ENCODE results near the gene C1QTNF6. TPM values are rescaled to one million over a fixed set of nuclear protein-coding genes. Genes with fewer than 3 reads are reported as not detected.

The C1QTNF6 gene
- polyA plus RNA-seq, 1 donor from 2014 or later, result 5.3 TPM

DNA sequence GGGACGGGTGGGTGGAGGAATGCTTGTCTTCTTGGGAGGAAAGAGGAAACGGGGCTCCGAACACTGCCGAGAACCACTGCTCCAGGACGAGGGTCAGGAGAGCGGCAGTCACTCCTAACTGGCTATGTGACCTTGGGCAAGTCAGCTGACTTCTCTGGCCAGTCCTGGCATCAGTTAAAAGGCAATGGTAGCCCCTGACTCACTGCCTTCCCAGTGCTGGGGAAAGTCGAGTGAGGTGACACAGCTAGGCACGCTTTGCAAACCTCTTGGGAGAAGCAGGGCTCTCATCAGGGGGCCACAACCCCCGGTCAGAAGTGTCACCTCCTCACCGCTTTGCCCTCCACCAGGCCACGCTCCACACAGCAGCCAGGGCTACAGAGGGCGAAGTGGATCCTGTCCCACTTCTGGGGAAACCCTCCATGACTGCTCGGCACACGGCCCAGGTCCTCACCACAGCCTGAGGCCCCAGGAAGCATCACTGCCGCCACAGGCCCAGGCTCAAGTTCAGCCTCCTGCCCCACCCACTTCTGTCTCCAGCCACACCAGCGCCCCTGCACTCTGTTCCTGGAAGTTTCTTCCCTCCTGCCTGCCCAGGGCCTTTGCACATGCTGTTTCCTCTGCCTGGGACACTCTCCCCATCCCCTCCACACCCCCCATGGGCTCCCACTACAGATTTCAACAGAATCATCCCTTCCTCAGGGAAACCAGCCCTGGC is 54.6 kb downstream of the C1QTNF6 start:
- no peak overlapping the region for H3K9ac ChIP-seq (ENCODE audit: low read length)
- H3K9me2 ChIP-seq (ENCODE audit: insufficient read depth, low read length), result no peaks in the 10 kb centered on the region
- H3K4me3 ChIP-seq (ENCODE audit: low read length), result no peak overlapping the region
- H3K9me3 ChIP-seq (ENCODE audit: low read length), result no peaks in the 10 kb centered on the region
- no peak overlapping the region for H3K4me2 ChIP-seq (ENCODE audit: low read length)
- TF ChIP-seq POLR2AphosphoS5 (IDR thresholded peaks at IDR 0.05) (no peak), MXI1 (conservative IDR thresholded peaks at IDR 0.05; ENCODE audit: poor library complexity, severe bottlenecking) (no peak), EP300 (conservative IDR thresholded peaks at IDR 0.05; ENCODE audit: poor library complexity, severe bottlenecking) (no peak), SMC3 (conservative IDR thresholded peaks at IDR 0.05; ENCODE audit: poor library complexity) (no peak), EZH2 (IDR thresholded peaks at IDR 0.05; ENCODE audit: borderline replicate concordance, insufficient read depth, low read length, poor library complexity, severe bottlenecking) (no peak), RAD21 (conservative IDR thresholded peaks at IDR 0.05) (no peak), TAF1 (IDR thresholded peaks at IDR 0.05; ENCODE audit: low read depth) (no peak)
- TF ChIP-seq, protein P1, sequence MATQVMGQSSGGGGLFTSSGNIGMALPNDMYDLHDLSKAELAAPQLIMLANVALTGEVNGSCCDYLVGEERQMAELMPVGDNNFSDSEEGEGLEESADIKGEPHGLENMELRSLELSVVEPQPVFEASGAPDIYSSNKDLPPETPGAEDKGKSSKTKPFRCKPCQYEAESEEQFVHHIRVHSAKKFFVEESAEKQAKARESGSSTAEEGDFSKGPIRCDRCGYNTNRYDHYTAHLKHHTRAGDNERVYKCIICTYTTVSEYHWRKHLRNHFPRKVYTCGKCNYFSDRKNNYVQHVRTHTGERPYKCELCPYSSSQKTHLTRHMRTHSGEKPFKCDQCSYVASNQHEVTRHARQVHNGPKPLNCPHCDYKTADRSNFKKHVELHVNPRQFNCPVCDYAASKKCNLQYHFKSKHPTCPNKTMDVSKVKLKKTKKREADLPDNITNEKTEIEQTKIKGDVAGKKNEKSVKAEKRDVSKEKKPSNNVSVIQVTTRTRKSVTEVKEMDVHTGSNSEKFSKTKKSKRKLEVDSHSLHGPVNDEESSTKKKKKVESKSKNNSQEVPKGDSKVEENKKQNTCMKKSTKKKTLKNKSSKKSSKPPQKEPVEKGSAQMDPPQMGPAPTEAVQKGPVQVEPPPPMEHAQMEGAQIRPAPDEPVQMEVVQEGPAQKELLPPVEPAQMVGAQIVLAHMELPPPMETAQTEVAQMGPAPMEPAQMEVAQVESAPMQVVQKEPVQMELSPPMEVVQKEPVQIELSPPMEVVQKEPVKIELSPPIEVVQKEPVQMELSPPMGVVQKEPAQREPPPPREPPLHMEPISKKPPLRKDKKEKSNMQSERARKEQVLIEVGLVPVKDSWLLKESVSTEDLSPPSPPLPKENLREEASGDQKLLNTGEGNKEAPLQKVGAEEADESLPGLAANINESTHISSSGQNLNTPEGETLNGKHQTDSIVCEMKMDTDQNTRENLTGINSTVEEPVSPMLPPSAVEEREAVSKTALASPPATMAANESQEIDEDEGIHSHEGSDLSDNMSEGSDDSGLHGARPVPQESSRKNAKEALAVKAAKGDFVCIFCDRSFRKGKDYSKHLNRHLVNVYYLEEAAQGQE (IDR thresholded peaks at IDR 0.05; ENCODE audit: borderline replicate concordance), result no peak
- TF ChIP-seq, protein P2, sequence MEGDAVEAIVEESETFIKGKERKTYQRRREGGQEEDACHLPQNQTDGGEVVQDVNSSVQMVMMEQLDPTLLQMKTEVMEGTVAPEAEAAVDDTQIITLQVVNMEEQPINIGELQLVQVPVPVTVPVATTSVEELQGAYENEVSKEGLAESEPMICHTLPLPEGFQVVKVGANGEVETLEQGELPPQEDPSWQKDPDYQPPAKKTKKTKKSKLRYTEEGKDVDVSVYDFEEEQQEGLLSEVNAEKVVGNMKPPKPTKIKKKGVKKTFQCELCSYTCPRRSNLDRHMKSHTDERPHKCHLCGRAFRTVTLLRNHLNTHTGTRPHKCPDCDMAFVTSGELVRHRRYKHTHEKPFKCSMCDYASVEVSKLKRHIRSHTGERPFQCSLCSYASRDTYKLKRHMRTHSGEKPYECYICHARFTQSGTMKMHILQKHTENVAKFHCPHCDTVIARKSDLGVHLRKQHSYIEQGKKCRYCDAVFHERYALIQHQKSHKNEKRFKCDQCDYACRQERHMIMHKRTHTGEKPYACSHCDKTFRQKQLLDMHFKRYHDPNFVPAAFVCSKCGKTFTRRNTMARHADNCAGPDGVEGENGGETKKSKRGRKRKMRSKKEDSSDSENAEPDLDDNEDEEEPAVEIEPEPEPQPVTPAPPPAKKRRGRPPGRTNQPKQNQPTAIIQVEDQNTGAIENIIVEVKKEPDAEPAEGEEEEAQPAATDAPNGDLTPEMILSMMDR (IDR thresholded peaks at IDR 0.05; ENCODE audit: poor library complexity, severe bottlenecking), result no peak
- no peaks in the 10 kb centered on the region for H3K36me3 ChIP-seq (ENCODE audit: insufficient read depth, low read length)
- no peaks in the 10 kb centered on the region for H3K27me3 ChIP-seq (ENCODE audit: insufficient read depth, low read depth, low read length)
- no peaks in the 10 kb centered on the region for H3F3A ChIP-seq (ENCODE audit: insufficient read depth, low read length, poor library complexity, severe bottlenecking)
- H2AFZ ChIP-seq (ENCODE audit: low read depth, low read length), result no peak overlapping the region
- H4K20me1 ChIP-seq (ENCODE audit: insufficient read depth), result no peaks in the 10 kb centered on the region
- no peaks in the 10 kb centered on the region for H3K79me2 ChIP-seq (replicated peaks; ENCODE audit: insufficient read depth, low read length)
- H3K27ac ChIP-seq (ENCODE audit: low read length), result no peak overlapping the region

DNA sequence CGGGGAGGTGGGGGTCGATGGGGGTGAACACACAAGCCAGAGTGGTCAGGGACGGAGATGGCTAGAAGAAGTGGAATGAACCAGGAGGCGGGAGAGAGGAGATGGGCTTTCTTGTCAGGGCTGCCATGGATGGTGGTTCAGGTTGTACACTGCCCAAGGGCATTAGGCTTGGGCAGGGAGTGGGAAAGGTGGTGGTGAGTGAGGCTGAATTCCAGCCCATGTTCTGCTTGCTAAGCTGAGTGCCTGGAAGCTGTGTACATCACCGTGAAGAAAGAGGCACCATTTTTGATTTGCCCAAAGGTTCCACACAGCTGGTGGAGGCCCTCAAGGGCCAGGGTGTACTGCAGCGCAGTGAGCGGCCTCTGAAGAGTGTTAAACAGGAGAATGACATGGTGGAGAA is 55.3 kb downstream of the C1QTNF6 start:
- Histone ChIP-seq H3K27ac (ENCODE audit: low read length) (no peak overlapping the region), H3K79me2 (replicated peaks; ENCODE audit: insufficient read depth, low read length) (no peaks in the 10 kb centered on the region), H3K9ac (ENCODE audit: low read length) (no peak overlapping the region), H3K27me3 (ENCODE audit: insufficient read depth, low read depth, low read length) (no peaks in the 10 kb centered on the region), H3K4me3 (ENCODE audit: low read length) (no peak overlapping the region), H4K20me1 (ENCODE audit: insufficient read depth) (no peaks in the 10 kb centered on the region), H3K9me2 (ENCODE audit: insufficient read depth, low read length) (no peaks in the 10 kb centered on the region), H3F3A (ENCODE audit: insufficient read depth, low read length, poor library complexity, severe bottlenecking) (no peaks in the 10 kb centered on the region), H3K36me3 (ENCODE audit: insufficient read depth, low read length) (no peaks in the 10 kb centered on the region), H3K9me3 (ENCODE audit: low read length) (no peaks in the 10 kb centered on the region), H3K4me2 (ENCODE audit: low read length) (no peak overlapping the region), H2AFZ (ENCODE audit: low read depth, low read length) (no peak overlapping the region)
- TF ChIP-seq SMC3 (conservative IDR thresholded peaks at IDR 0.05; ENCODE audit: poor library complexity) (no peak), RAD21 (conservative IDR thresholded peaks at IDR 0.05) (no peak), POLR2AphosphoS5 (IDR thresholded peaks at IDR 0.05) (no peak), EZH2 (IDR thresholded peaks at IDR 0.05; ENCODE audit: borderline replicate concordance, insufficient read depth, low read length, poor library complexity, severe bottlenecking) (no peak), TAF1 (IDR thresholded peaks at IDR 0.05; ENCODE audit: low read depth) (no peak), MXI1 (conservative IDR thresholded peaks at IDR 0.05; ENCODE audit: poor library complexity, severe bottlenecking) (no peak), EP300 (conservative IDR thresholded peaks at IDR 0.05; ENCODE audit: poor library complexity, severe bottlenecking) (no peak)
- TF ChIP-seq, protein P2 (IDR thresholded peaks at IDR 0.05; ENCODE audit: poor library complexity, severe bottlenecking), result no peak
- TF ChIP-seq, protein P1 (IDR thresholded peaks at IDR 0.05; ENCODE audit: borderline replicate concordance), result no peak

All from neural cell (in vitro differentiated cells).